Measurements from ENCODE around the gene RNASE3.
"Not testable (repeated sequence)": the region's sequence is repeated elsewhere in the genome, so short reads cannot be mapped to it uniquely, and the experiment has no call there.

Gene RNASE3

DNA sequence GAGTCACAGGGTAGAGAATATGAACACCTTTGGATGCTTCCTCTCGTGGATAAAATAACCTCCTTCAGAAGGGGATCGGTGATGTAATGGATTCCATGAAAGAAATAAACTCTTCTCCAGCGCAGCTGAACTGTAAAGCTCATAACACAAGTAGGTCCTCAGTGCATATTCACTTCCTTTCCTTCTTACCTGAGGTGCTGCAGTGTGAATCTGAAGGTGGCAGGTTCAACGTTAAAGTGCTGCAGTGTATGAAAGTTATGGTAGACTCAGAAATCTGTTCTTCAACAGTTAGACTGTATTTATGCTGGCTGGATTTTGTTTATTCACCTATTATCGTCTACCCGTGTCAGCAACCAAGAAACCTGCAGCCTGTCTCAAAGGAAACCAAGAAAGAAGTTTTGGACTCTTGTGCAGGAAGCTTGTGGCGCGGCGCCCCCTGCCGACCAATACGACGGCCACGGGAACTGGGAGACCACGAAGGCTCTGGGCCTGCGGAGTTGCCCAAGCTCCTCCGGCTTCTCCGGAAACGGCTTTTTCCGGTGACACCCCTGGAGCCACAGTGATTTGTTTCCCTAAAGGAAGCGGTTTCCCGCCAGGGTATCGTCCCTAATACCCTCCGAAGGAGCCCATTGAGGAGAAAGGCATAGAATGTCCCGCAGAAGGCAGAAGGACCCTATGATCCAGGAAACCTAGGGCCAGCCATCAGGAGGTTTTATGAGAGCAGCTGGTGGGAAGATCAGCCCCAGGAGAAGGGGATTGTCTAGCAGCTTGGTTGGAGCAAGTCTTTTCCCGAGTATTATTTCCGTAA lies 17.6 kb upstream of the RNASE3 start:
- Histone ChIP-seq H3K36me3 (ENCODE audit: control insufficient read depth in 1 of 2, insufficient read depth in 2 of 2, low read length in 2 of 2) (no peaks in the 10 kb centered on the region), H3K27ac (ENCODE audit: low read length) (no peak overlapping the region), H3K4me1 (ENCODE audit: control insufficient read depth in 1 of 2, insufficient read depth in 2 of 2, low read length in 2 of 2) (no peaks in the 10 kb centered on the region), H3K9me3 (ENCODE audit: control insufficient read depth in 1 of 2, low read length in 2 of 2) (no peaks in the 10 kb centered on the region), H3K4me3 (ENCODE audit: low read depth in 1 of 2, low read length in 2 of 2) (no peak overlapping the region), H3K27me3 (ENCODE audit: low read depth, low read length) (no peaks in the 10 kb centered on the region)

DNA sequence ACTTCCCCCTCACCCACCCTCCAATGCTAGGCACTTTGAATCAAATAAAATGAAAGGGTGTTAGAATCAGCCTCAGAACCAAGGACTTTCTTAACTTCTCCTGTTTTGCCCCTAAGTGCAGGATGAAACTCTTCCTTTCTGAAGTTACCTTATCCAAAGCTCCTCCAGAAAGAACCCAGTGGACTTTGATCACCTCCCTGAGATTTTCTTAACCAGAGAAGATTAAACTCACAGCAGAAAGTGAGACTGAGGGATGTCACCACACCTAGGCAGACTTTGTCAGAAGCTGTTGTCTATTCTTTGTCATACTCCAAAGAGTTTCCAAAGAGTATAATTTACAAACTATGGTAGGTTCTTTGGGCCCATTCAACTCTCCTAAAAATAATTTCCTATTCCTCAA lies 14.2 kb upstream of the RNASE3 start:
- H3K4me1 ChIP-seq (ENCODE audit: control insufficient read depth in 1 of 2, insufficient read depth in 2 of 2, low read length in 2 of 2) = no peaks in the 10 kb centered on the region

DNA sequence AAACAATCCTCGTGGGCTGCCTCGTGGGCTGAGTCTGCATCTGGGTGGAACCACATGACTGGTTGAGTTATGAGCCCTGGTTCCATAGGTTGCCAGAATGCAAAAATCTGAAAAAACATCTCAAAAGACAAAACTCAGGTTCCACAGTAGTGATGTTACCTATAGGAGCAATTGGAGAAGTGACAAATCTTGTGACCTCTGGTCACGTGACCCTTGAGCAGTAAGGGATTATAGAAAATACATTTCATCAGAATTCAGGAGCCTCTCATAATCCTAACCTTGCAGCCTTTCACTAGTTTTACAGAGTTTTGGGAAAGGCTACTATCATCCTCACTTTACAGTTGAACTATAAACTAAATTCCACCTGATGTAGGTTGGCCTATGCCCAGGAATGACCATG lies 12.5 kb upstream of the RNASE3 start:
- Histone ChIP-seq H3K36me3 (ENCODE audit: control insufficient read depth in 1 of 2, insufficient read depth in 2 of 2, low read length in 2 of 2) (no peaks in the 10 kb centered on the region), H3K4me1 (ENCODE audit: control insufficient read depth in 1 of 2, insufficient read depth in 2 of 2, low read length in 2 of 2) (no peaks in the 10 kb centered on the region), H3K4me3 (ENCODE audit: low read depth in 1 of 2, low read length in 2 of 2) (no peak overlapping the region), H3K27ac (ENCODE audit: low read length) (no peak overlapping the region), H3K27me3 (ENCODE audit: low read depth, low read length) (no peaks in the 10 kb centered on the region), H3K9me3 (ENCODE audit: control insufficient read depth in 1 of 2, low read length in 2 of 2) (no peaks in the 10 kb centered on the region)

More for the DNA sequence above, 14.2 kb upstream of the RNASE3 start:
- H3K27me3 ChIP-seq (ENCODE audit: low read depth, low read length) = no peaks in the 10 kb centered on the region
- no peak overlapping the region for H3K4me3 ChIP-seq (ENCODE audit: low read depth in 1 of 2, low read length in 2 of 2)
- H3K27ac ChIP-seq (ENCODE audit: low read length) = no peak overlapping the region
- no peaks in the 10 kb centered on the region for H3K36me3 ChIP-seq (ENCODE audit: control insufficient read depth in 1 of 2, insufficient read depth in 2 of 2, low read length in 2 of 2)
- no peaks in the 10 kb centered on the region for H3K9me3 ChIP-seq (ENCODE audit: control insufficient read depth in 1 of 2, low read length in 2 of 2)

DNA sequence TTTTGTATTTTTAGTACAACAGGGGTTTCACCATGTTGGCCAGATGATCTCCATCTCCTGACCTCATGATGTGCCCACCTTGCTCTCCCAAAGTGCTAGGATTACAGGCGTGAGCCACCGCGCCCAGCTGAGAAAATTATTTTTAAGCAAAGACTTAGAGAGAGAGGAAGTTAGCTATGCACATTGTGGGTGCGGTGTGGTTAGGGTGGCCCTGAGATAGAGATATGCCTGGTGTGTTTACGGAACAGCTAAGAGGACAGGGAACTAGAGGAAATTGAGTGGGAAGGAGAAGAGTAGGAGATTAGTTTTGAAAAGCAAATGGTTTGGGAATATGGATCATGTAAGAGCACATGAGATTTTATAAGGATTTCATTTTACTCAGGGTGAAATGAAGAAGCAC lies 10.0 kb upstream of the RNASE3 start:
- not testable (repeated sequence) for H3K4me3 ChIP-seq (ENCODE audit: low read depth in 1 of 2, low read length in 2 of 2); H3K9me3 ChIP-seq (ENCODE audit: control insufficient read depth in 1 of 2, low read length in 2 of 2); H3K27me3 ChIP-seq (ENCODE audit: low read depth, low read length); H3K27ac ChIP-seq (ENCODE audit: low read length); H3K4me1 ChIP-seq (ENCODE audit: control insufficient read depth in 1 of 2, insufficient read depth in 2 of 2, low read length in 2 of 2); H3K36me3 ChIP-seq (ENCODE audit: control insufficient read depth in 1 of 2, insufficient read depth in 2 of 2, low read length in 2 of 2)

- H3K27me3 ChIP-seq (ENCODE audit: low read depth, low read length); H3K36me3 ChIP-seq (ENCODE audit: control insufficient read depth in 1 of 2, insufficient read depth in 2 of 2, low read length in 2 of 2); H3K9me3 ChIP-seq (ENCODE audit: control insufficient read depth in 1 of 2, low read length in 2 of 2); H3K4me1 ChIP-seq (ENCODE audit: control insufficient read depth in 1 of 2, insufficient read depth in 2 of 2, low read length in 2 of 2); H3K27ac ChIP-seq (ENCODE audit: low read length); H3K4me3 ChIP-seq (ENCODE audit: low read depth in 1 of 2, low read length in 2 of 2): not testable (repeated sequence)
Measured at GRCh38 chr14:20882787-20883186, 8.4 kb upstream of the RNASE3 start.

- not testable (repeated sequence) for H3K9me3 ChIP-seq (ENCODE audit: control insufficient read depth in 1 of 2, low read length in 2 of 2); H3K27ac ChIP-seq (ENCODE audit: low read length); H3K27me3 ChIP-seq (ENCODE audit: low read depth, low read length); H3K36me3 ChIP-seq (ENCODE audit: control insufficient read depth in 1 of 2, insufficient read depth in 2 of 2, low read length in 2 of 2); H3K4me1 ChIP-seq (ENCODE audit: control insufficient read depth in 1 of 2, insufficient read depth in 2 of 2, low read length in 2 of 2); H3K4me3 ChIP-seq (ENCODE audit: low read depth in 1 of 2, low read length in 2 of 2)
Measured at GRCh38 chr14:20888411-20888810, 2.8 kb upstream of the RNASE3 start.

DNA sequence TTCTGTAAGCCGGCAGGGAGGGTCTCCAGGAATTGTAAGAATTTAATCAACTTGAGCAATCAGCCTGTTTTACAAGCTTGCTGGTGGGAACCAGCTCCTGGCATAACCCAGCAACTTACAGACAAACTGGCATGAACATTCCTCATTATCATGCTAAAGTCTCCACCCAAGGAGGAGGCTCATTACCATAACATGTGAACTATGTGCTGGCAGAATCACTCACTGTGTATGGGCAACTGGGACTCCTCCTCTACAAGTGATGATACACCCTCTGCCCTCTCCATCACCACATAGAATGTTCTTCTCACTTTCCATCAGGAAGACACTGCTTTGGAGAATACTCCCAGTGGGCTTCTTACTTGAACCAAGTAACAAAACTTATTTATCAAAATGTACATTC lies 4.1 kb downstream of the RNASE3 start:
- not testable (repeated sequence) for H3K27ac ChIP-seq (ENCODE audit: low read length); H3K9me3 ChIP-seq (ENCODE audit: control insufficient read depth in 1 of 2, low read length in 2 of 2); H3K4me1 ChIP-seq (ENCODE audit: control insufficient read depth in 1 of 2, insufficient read depth in 2 of 2, low read length in 2 of 2); H3K36me3 ChIP-seq (ENCODE audit: control insufficient read depth in 1 of 2, insufficient read depth in 2 of 2, low read length in 2 of 2); H3K4me3 ChIP-seq (ENCODE audit: low read depth in 1 of 2, low read length in 2 of 2); H3K27me3 ChIP-seq (ENCODE audit: low read depth, low read length)

DNA sequence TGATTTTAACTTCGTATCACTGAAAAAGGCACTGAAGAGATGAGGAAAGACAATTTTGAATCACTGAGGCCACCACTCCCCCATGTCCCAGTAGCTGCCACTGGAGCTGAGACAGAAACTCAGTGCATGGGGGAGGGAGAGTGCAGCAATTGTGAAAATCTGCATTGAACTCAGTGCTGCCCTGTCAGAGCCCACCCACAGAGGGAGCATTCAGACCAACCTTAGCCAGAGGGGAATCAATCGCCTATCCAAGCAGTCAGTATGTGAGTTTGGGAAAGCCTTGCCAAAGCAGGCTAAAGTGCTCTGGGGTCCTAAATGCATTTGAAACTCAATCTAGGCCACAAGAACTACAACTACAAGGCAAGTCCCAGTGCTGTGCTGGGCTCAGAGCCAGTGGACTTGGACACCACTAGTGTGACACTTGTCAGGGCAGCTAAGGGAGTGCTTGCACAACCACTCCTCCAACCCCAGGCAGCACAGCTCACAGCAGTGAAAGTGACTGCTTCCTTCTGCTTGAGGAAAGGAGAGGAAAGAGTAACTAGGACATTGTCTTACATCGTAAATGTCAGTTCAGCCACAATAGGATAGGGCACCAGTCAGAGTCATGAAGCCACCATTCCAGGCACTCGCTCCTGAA lies 13.3 kb downstream of the RNASE3 start:
- Histone ChIP-seq H3K27ac (ENCODE audit: low read length) (no peak overlapping the region), H3K9me3 (ENCODE audit: control insufficient read depth in 1 of 2, low read length in 2 of 2) (no peaks in the 10 kb centered on the region), H3K36me3 (ENCODE audit: control insufficient read depth in 1 of 2, insufficient read depth in 2 of 2, low read length in 2 of 2) (no peaks in the 10 kb centered on the region), H3K4me3 (ENCODE audit: low read depth in 1 of 2, low read length in 2 of 2) (no peak overlapping the region), H3K27me3 (ENCODE audit: low read depth, low read length) (no peaks in the 10 kb centered on the region), H3K4me1 (ENCODE audit: control insufficient read depth in 1 of 2, insufficient read depth in 2 of 2, low read length in 2 of 2) (no peaks in the 10 kb centered on the region)

GRCh38 chr14:20905676-20906075 lies 14.5 kb downstream of the RNASE3 start:
- no peaks in the 10 kb centered on the region for H3K36me3 ChIP-seq (ENCODE audit: control insufficient read depth in 1 of 2, insufficient read depth in 2 of 2, low read length in 2 of 2)

GRCh38 chr14:20907214-20907613 lies 16.0 kb downstream of the RNASE3 start:
- Histone ChIP-seq H3K4me1 (ENCODE audit: control insufficient read depth in 1 of 2, insufficient read depth in 2 of 2, low read length in 2 of 2) (no peaks in the 10 kb centered on the region), H3K9me3 (ENCODE audit: control insufficient read depth in 1 of 2, low read length in 2 of 2) (no peaks in the 10 kb centered on the region), H3K27ac (ENCODE audit: low read length) (no peak overlapping the region), H3K36me3 (ENCODE audit: control insufficient read depth in 1 of 2, insufficient read depth in 2 of 2, low read length in 2 of 2) (no peaks in the 10 kb centered on the region), H3K27me3 (ENCODE audit: low read depth, low read length) (no peaks in the 10 kb centered on the region), H3K4me3 (ENCODE audit: low read depth in 1 of 2, low read length in 2 of 2) (no peak overlapping the region)

More at GRCh38 chr14:20905676-20906075, 14.5 kb downstream of the RNASE3 start:
- Histone ChIP-seq H3K27ac (ENCODE audit: low read length) (no peak overlapping the region), H3K9me3 (ENCODE audit: control insufficient read depth in 1 of 2, low read length in 2 of 2) (no peaks in the 10 kb centered on the region), H3K27me3 (ENCODE audit: low read depth, low read length) (no peaks in the 10 kb centered on the region), H3K4me3 (ENCODE audit: low read depth in 1 of 2, low read length in 2 of 2) (no peak overlapping the region), H3K4me1 (ENCODE audit: control insufficient read depth in 1 of 2, insufficient read depth in 2 of 2, low read length in 2 of 2) (no peaks in the 10 kb centered on the region)

DNA sequence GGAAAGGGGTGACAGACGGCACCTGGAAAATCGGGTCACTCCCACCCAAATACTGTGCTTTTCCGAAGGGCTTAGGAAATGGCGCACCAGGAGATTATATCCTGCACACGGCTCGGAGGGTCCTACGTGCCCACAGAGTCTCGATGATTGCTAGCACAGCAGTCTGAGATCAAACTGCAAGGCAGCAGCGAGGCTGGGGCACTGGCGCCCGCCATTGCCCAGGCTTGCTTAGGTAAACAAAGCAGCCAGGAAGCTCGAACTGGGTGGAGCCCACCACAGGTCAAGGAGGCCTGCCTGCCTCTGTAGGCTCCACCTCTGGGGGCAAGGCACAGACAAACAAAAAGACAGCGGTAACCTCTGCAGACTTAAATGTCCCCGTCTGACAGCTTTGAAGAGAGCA lies 19.6 kb downstream of the RNASE3 start:
- not testable (repeated sequence) for H3K27me3 ChIP-seq (ENCODE audit: low read depth, low read length); H3K9me3 ChIP-seq (ENCODE audit: control insufficient read depth in 1 of 2, low read length in 2 of 2); H3K27ac ChIP-seq (ENCODE audit: low read length); H3K36me3 ChIP-seq (ENCODE audit: control insufficient read depth in 1 of 2, insufficient read depth in 2 of 2, low read length in 2 of 2); H3K4me3 ChIP-seq (ENCODE audit: low read depth in 1 of 2, low read length in 2 of 2); H3K4me1 ChIP-seq (ENCODE audit: control insufficient read depth in 1 of 2, insufficient read depth in 2 of 2, low read length in 2 of 2)
